Measurements from ENCODE around the gene SGCB. TPM values are rescaled to one million over a fixed set of nuclear protein-coding genes. Genes with fewer than 3 reads are reported as not detected.
A peak's percentile ranks its signal among the peaks of the same experiment; 100 is the strongest.
"Not testable (repeated sequence)": the region's sequence is repeated elsewhere in the genome, so short reads cannot be mapped to it uniquely, and the experiment has no call there.

Gene SGCB
- total RNA-seq, result 7.2 and 7.6 TPM in 2 replicates

- FAIRE-seq (no peak), DNase-seq (ENCODE audit: low read depth) (no peak)
- H3K27me3 ChIP-seq (ENCODE audit: control insufficient read depth, insufficient read depth, low read length), result peaks cover 4% of the 10 kb centered on the region
- TF ChIP-seq, protein P1, sequence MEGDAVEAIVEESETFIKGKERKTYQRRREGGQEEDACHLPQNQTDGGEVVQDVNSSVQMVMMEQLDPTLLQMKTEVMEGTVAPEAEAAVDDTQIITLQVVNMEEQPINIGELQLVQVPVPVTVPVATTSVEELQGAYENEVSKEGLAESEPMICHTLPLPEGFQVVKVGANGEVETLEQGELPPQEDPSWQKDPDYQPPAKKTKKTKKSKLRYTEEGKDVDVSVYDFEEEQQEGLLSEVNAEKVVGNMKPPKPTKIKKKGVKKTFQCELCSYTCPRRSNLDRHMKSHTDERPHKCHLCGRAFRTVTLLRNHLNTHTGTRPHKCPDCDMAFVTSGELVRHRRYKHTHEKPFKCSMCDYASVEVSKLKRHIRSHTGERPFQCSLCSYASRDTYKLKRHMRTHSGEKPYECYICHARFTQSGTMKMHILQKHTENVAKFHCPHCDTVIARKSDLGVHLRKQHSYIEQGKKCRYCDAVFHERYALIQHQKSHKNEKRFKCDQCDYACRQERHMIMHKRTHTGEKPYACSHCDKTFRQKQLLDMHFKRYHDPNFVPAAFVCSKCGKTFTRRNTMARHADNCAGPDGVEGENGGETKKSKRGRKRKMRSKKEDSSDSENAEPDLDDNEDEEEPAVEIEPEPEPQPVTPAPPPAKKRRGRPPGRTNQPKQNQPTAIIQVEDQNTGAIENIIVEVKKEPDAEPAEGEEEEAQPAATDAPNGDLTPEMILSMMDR (IDR thresholded peaks at IDR 0.05; ENCODE audit: insufficient read depth, low read length, severe bottlenecking), result no peak
- H3K36me3 ChIP-seq (ENCODE audit: control insufficient read depth, insufficient read depth, low read length), result no peaks in the 10 kb centered on the region
- H3K4me3 ChIP-seq (ENCODE audit: low read depth, low read length), result peak within 1 kb of the TSS; percentile 73
Measured at GRCh38 chr4:52038103-52038912, at the start of gene SGCB. SGCB (minus strand) TSS chr4:52038299; CDS start chr4:52038259, 40 bp downstream.

DNA sequence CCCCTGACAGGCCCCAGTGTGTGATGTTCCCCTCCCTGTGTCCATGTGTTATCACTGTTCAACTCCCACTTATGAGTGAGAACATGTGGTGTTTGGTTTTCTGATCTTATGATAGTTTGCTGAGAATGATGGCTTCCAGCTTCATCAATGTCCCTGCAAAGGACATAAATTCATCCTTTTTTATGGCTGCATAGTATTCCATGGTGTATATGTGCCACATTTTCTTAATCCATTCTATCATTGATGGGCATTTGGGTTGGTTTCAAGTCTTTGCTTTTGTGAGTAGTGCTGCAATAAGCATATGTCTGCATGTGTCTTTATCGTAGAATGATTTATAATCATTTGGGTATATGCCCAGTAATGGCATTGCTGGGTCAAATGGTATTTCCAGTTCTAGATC, 48.3 kb upstream of the SGCB start:
- not testable (repeated sequence) for H3K36me3 ChIP-seq (ENCODE audit: control insufficient read depth, insufficient read depth, low read length); H3K27me3 ChIP-seq (ENCODE audit: control insufficient read depth, insufficient read depth, low read length); FAIRE-seq; H3K4me3 ChIP-seq (ENCODE audit: low read depth, low read length); DNase-seq (ENCODE audit: low read depth)

GRCh38 chr4:52081216-52081615, 43.1 kb upstream of the SGCB start:
- no peak overlapping the region for H3K4me3 ChIP-seq (ENCODE audit: low read depth, low read length)
- no peak for DNase-seq (ENCODE audit: low read depth)
- H3K36me3 ChIP-seq (ENCODE audit: control insufficient read depth, insufficient read depth, low read length), result peaks cover 3% of the 10 kb centered on the region
- no peak for FAIRE-seq
- H3K27me3 ChIP-seq (ENCODE audit: control insufficient read depth, insufficient read depth, low read length), result no peaks in the 10 kb centered on the region
- TF ChIP-seq, protein P1 (IDR thresholded peaks at IDR 0.05; ENCODE audit: insufficient read depth, low read length, severe bottlenecking), result no peak

- DNase-seq (ENCODE audit: low read depth) (no peak), FAIRE-seq (no peak)
- Histone ChIP-seq H3K36me3 (ENCODE audit: control insufficient read depth, insufficient read depth, low read length) (peaks cover 3% of the 10 kb centered on the region), H3K27me3 (ENCODE audit: control insufficient read depth, insufficient read depth, low read length) (no peaks in the 10 kb centered on the region), H3K4me3 (ENCODE audit: low read depth, low read length) (no peak overlapping the region)
- TF ChIP-seq, protein P1 (IDR thresholded peaks at IDR 0.05; ENCODE audit: insufficient read depth, low read length, severe bottlenecking), result no peak
Measured at GRCh38 chr4:52079659-52080058, 41.6 kb upstream of the SGCB start.

DNA sequence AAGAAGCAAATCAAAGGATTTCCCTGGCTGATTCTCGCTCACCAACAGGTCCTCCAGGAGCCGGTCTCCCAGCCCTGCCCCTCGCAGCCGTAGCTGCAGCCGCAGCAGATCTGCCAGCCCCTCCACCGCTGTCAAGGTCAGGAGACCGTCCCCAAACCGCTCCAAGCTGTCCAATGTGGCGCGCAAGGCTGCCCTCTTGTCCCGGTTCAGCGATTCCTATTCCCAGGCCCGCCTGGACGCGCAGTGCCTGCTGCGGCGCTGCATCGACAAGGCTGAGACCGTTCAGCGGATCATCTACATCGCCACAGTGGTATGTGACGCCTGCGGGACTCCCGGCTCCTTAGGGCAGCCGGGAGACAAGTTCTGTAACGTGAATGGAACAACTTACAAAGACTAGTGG, 38.6 kb upstream of the SGCB start:
- FAIRE-seq (no peak), DNase-seq (ENCODE audit: low read depth) (no peak)
- Histone ChIP-seq H3K36me3 (ENCODE audit: control insufficient read depth, insufficient read depth, low read length) (peaks cover 3% of the 10 kb centered on the region), H3K27me3 (ENCODE audit: control insufficient read depth, insufficient read depth, low read length) (no peaks in the 10 kb centered on the region), H3K4me3 (ENCODE audit: low read depth, low read length) (no peak overlapping the region)
- TF ChIP-seq, protein P1 (IDR thresholded peaks at IDR 0.05; ENCODE audit: insufficient read depth, low read length, severe bottlenecking), result no peak

DNA sequence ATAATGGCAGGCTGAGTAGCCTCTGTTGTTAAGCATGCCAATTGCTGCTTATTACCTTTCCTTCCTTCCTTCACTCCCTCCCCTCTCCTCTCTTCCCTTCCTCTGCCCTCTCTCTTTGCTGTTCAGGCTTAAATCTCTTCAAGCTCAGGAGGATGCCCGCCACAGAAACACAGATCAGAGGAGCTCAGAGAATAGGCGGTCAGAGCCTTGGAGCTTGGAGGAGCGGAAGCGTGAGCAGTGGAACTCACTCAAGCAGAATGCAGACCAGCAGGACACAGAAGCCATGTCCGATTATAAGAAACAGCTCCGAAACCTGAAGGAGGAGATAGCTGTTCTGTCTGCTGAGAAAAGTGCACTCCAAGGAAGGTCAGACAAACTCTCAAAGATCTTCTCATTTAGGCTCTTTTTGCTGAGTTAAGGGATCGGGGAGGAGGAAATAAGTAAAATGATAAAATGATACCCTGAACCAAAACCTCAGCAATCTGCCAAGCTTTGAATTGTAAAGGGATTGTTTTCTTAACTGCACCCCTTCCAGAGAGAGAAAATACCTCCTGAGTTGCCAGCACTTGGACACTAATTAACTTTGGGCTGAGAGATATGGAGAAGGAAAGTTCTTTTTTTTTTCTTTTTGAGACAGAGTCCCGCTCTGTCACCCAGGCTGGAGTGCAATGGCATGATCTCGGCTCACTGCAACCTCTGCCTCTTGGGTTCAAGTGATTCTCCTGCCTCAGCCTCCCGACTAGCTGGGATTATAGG, 33.9 kb upstream of the SGCB start:
- no peak for FAIRE-seq
- peaks cover 2% of the 10 kb centered on the region for H3K36me3 ChIP-seq (ENCODE audit: control insufficient read depth, insufficient read depth, low read length)
- DNase-seq (ENCODE audit: low read depth), result no peak

More for the DNA sequence above, 33.9 kb upstream of the SGCB start:
- Histone ChIP-seq H3K27me3 (ENCODE audit: control insufficient read depth, insufficient read depth, low read length) (no peaks in the 10 kb centered on the region), H3K4me3 (ENCODE audit: low read depth, low read length) (no peak overlapping the region)
- TF ChIP-seq, protein P1 (IDR thresholded peaks at IDR 0.05; ENCODE audit: insufficient read depth, low read length, severe bottlenecking), result no peak

Data from bronchial epithelial cell (primary cell).